Measurements from ENCODE around the gene STC2. TPM values are rescaled to one million over a fixed set of nuclear protein-coding genes. Genes with fewer than 3 reads are reported as not detected.
A peak's percentile ranks its signal among the peaks of the same experiment; 100 is the strongest.

The STC2 gene
- total RNA-seq, 1 experiment from 2014 or later = 224 TPM

- peak in 1 of 2 experiments; percentile 26 for DNase-seq
Measured at GRCh38 chr5:173311818-173312585, 16.2 kb downstream of the STC2 start.

GRCh38 chr5:173310861-173311785 lies 17.1 kb downstream of the STC2 start:
- peak in 1 of 2 experiments; percentile 16 for DNase-seq
- Mint-ChIP-seq H3K36me3 (ENCODE audit: insufficient read depth, unreplicated experiment) (peaks cover 42% of the 10 kb centered on the region), H3K4me1 (ENCODE audit: low read depth, unreplicated experiment) (no peaks in the 10 kb centered on the region), H3K27ac (ENCODE audit: unreplicated experiment) (no peak overlapping the region), H3K27me3 (ENCODE audit: insufficient read depth, unreplicated experiment) (no peaks in the 10 kb centered on the region), H3K9me3 (ENCODE audit: unreplicated experiment) (peaks cover 10% of the 10 kb centered on the region), H3K4me3 (ENCODE audit: unreplicated experiment) (no peak overlapping the region)
- no peak for TF ChIP-seq CTCF (IDR thresholded peaks at IDR 0.05; ENCODE audit: insufficient read depth in 1 of 2, low read depth in 1 of 2, low read length in 1 of 2, severe bottlenecking in 1 of 2, unreplicated experiment in 1 of 2)
- Histone ChIP-seq H3K4me1 (no peaks in the 10 kb centered on the region; the same call in 1 of the 2 replicates), H3K9me3 (peaks cover 12% of the 10 kb centered on the region; the same call in 1 of the 2 replicates), H3K27me3 (replicated peaks; ENCODE audit: control insufficient read depth, insufficient read depth, low read length) (no peaks in the 10 kb centered on the region), H3K36me3 (ENCODE audit: control insufficient read depth, insufficient read depth, low read length) (no peaks in the 10 kb centered on the region; the same call in 1 of the 2 replicates), H3K4me3 (ENCODE audit: low read depth, low read length) (no peak overlapping the region)
- POLR2A ChIA-PET = no interaction called here
- CTCF ChIA-PET = interaction anchor here (0.9 kb wide), 1 partner anchor 17 kb away, joined by 3 read pairs; no protein-coding TSS in a partner anchor
- no TSS peak for BruUV-seq (replicated peaks)
- intact Hi-C loops (cut with micrococcal nuclease; ENCODE audit: unreplicated experiment) = no loop called here

More at GRCh38 chr5:173311818-173312585, 16.2 kb downstream of the STC2 start:
- H3K27ac Mint-ChIP-seq (ENCODE audit: unreplicated experiment) = peak overlapping the region; percentile 56
- H3K9me3 Mint-ChIP-seq (ENCODE audit: unreplicated experiment) = peaks cover 10% of the 10 kb centered on the region
- no peaks in the 10 kb centered on the region for H3K27me3 Mint-ChIP-seq (ENCODE audit: insufficient read depth, unreplicated experiment)
- no peak for TF ChIP-seq CTCF (IDR thresholded peaks at IDR 0.05; ENCODE audit: insufficient read depth in 1 of 2, low read depth in 1 of 2, low read length in 1 of 2, severe bottlenecking in 1 of 2, unreplicated experiment in 1 of 2)
- Histone ChIP-seq H3K4me1 (no peaks in the 10 kb centered on the region; the same call in 1 of the 2 replicates), H3K9me3 (peaks cover 12% of the 10 kb centered on the region; the same call in 1 of the 2 replicates), H3K4me3 (ENCODE audit: low read depth, low read length) (no peak overlapping the region), H3K36me3 (ENCODE audit: control insufficient read depth, insufficient read depth, low read length) (no peaks in the 10 kb centered on the region; the same call in 1 of the 2 replicates), H3K27me3 (replicated peaks; ENCODE audit: control insufficient read depth, insufficient read depth, low read length) (no peaks in the 10 kb centered on the region)
- H3K4me3 Mint-ChIP-seq (ENCODE audit: unreplicated experiment) = no peak overlapping the region
- H3K4me1 Mint-ChIP-seq (ENCODE audit: low read depth, unreplicated experiment) = peaks cover under 1% of the 10 kb centered on the region
- CTCF ChIA-PET = interaction anchor here (0.6 to 1.4 kb wide), 2 partner anchors 20 to 551 kb away, joined by 4 to 5 read pairs; no protein-coding TSS in a partner anchor
- no TSS peak for BruUV-seq (replicated peaks)
- POLR2A ChIA-PET = interaction anchor here (9.8 kb wide), 1 partner anchor 17 kb away, joined by 72 read pairs; the partner anchor contains the start of gene STC2
- peaks cover 51% of the 10 kb centered on the region for H3K36me3 Mint-ChIP-seq (ENCODE audit: insufficient read depth, unreplicated experiment)
- intact Hi-C loops (cut with micrococcal nuclease; ENCODE audit: unreplicated experiment) = no loop called here

- Mint-ChIP-seq H3K27me3 (ENCODE audit: insufficient read depth, unreplicated experiment) (no peaks in the 10 kb centered on the region), H3K27ac (ENCODE audit: unreplicated experiment) (no peak overlapping the region), H3K4me1 (ENCODE audit: low read depth, unreplicated experiment) (no peaks in the 10 kb centered on the region), H3K36me3 (ENCODE audit: insufficient read depth, unreplicated experiment) (peaks cover 34% of the 10 kb centered on the region), H3K4me3 (ENCODE audit: unreplicated experiment) (no peak overlapping the region), H3K9me3 (ENCODE audit: unreplicated experiment) (peaks cover 10% of the 10 kb centered on the region)
- Histone ChIP-seq H3K4me1 (no peaks in the 10 kb centered on the region; the same call in 1 of the 2 replicates), H3K36me3 (ENCODE audit: control insufficient read depth, insufficient read depth, low read length) (no peaks in the 10 kb centered on the region), H3K27me3 (replicated peaks; ENCODE audit: control insufficient read depth, insufficient read depth, low read length) (no peaks in the 10 kb centered on the region), H3K4me3 (ENCODE audit: low read depth, low read length) (no peak overlapping the region), H3K9me3 (peaks cover 12% of the 10 kb centered on the region; the same call in 1 of the 2 replicates)
- peak in 1 of 2 experiments; percentile 17 for DNase-seq
- no peak for TF ChIP-seq CTCF (IDR thresholded peaks at IDR 0.05; ENCODE audit: insufficient read depth in 1 of 2, low read depth in 1 of 2, low read length in 1 of 2, severe bottlenecking in 1 of 2, unreplicated experiment in 1 of 2)
- POLR2A ChIA-PET = no interaction called here
- no TSS peak for BruUV-seq (replicated peaks)
- intact Hi-C loops (cut with micrococcal nuclease; ENCODE audit: unreplicated experiment) = no loop called here
- CTCF ChIA-PET = no interaction called here
Measured at GRCh38 chr5:173310218-173310769, 17.9 kb downstream of the STC2 start.

All from Caco-2 (cell line).